Sigmoid colon (tissue), 4 donors: Measurements from ENCODE around the gene SH3BP1.

Source experiments
- EP300 ChIP-seq, 4 donors: sonication (generic); formaldehyde crosslinking; IDR thresholded peaks; one replicate each; pipeline ENCODE4 v1.6.1; 2017; ENCODE audit warnings: antibody characterized with exemption in 4 of 4
- POLR2A ChIP-seq, 2 donors: fragments of 450-650 bp; IDR thresholded peaks; one replicate each; pipeline ENCODE4 v1.6.1; 2016; ENCODE audit warnings: antibody characterized with exemption in 2 of 2, mild to moderate bottlenecking in 2 of 2, moderate library complexity in 2 of 2
- TF ChIP-seq, protein P1 (sequence below), 4 experiments: fragments of 450-650 bp in 3 of 4; fragments of 200-600 bp in 1 of 4; IDR thresholded peaks; one replicate each; pipeline ENCODE4 v1.5.1; 2016 to 2019; ENCODE audit warnings: antibody characterized with exemption in 4 of 4, mild to moderate bottlenecking in 3 of 4, moderate library complexity in 2 of 4

GRCh38 chr22:37627545-37627944 lies 11.9 kb upstream of the SH3BP1 start:
- TF ChIP-seq, protein P1, sequence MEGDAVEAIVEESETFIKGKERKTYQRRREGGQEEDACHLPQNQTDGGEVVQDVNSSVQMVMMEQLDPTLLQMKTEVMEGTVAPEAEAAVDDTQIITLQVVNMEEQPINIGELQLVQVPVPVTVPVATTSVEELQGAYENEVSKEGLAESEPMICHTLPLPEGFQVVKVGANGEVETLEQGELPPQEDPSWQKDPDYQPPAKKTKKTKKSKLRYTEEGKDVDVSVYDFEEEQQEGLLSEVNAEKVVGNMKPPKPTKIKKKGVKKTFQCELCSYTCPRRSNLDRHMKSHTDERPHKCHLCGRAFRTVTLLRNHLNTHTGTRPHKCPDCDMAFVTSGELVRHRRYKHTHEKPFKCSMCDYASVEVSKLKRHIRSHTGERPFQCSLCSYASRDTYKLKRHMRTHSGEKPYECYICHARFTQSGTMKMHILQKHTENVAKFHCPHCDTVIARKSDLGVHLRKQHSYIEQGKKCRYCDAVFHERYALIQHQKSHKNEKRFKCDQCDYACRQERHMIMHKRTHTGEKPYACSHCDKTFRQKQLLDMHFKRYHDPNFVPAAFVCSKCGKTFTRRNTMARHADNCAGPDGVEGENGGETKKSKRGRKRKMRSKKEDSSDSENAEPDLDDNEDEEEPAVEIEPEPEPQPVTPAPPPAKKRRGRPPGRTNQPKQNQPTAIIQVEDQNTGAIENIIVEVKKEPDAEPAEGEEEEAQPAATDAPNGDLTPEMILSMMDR (IDR thresholded peaks at IDR 0.05) = no peak
- TF ChIP-seq POLR2A (IDR thresholded peaks at IDR 0.05) = no peak
- no peak for TF ChIP-seq EP300 (IDR thresholded peaks at IDR 0.05)
